Lower leg skin (tissue), 3 donors: ENCODE measurements around the gene SERPINE2.

Source experiments
- POLR2A ChIP-seq, 2 donors: fragments of 450-650 bp; IDR thresholded peaks; one replicate each; pipeline ENCODE4 v1.6.1; 2016 to 2017; ENCODE audit warnings: antibody characterized with exemption in 2 of 2, mild to moderate bottlenecking in 1 of 2, moderate library complexity in 1 of 2
- TF ChIP-seq, protein P1 (sequence below), 3 donors: fragments of 450-650 bp; IDR thresholded peaks; one replicate each; pipeline ENCODE4 v1.5.1; 2016; ENCODE audit warnings: antibody characterized with exemption in 3 of 3, mild to moderate bottlenecking in 3 of 3, moderate library complexity in 2 of 3

GRCh38 chr2:224038830-224039079 lies 331 bp downstream of the SERPINE2 start:
- TF ChIP-seq, protein P1, sequence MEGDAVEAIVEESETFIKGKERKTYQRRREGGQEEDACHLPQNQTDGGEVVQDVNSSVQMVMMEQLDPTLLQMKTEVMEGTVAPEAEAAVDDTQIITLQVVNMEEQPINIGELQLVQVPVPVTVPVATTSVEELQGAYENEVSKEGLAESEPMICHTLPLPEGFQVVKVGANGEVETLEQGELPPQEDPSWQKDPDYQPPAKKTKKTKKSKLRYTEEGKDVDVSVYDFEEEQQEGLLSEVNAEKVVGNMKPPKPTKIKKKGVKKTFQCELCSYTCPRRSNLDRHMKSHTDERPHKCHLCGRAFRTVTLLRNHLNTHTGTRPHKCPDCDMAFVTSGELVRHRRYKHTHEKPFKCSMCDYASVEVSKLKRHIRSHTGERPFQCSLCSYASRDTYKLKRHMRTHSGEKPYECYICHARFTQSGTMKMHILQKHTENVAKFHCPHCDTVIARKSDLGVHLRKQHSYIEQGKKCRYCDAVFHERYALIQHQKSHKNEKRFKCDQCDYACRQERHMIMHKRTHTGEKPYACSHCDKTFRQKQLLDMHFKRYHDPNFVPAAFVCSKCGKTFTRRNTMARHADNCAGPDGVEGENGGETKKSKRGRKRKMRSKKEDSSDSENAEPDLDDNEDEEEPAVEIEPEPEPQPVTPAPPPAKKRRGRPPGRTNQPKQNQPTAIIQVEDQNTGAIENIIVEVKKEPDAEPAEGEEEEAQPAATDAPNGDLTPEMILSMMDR (IDR thresholded peaks at IDR 0.05): no peak
- TF ChIP-seq POLR2A (IDR thresholded peaks at IDR 0.05): no peak
